Coronary artery (tissue), 2 donors: ENCODE results near the gene DISC1.

Source experiments
- DNase-seq: peaks from one replicate; pipeline ENCODE4 v3.0.0-alpha.2; 2017; ENCODE audit warnings: low spot score
- H3K27ac ChIP-seq, 2 donors: fragments of 200-600 bp; sonication (generic); one replicate each; pipeline ENCODE4 v1.5.1; 2016 to 2019
- H3K4me3 ChIP-seq: fragments of 200-600 bp; sonication (generic); 2 replicates; pipeline ENCODE4 v1.5.1; 2016; ENCODE audit warnings: mild to moderate bottlenecking, moderate library complexity
- TF ChIP-seq, protein P1 (sequence below): fragments of 200-600 bp; sonication (generic); IDR thresholded peaks from one replicate; pipeline ENCODE4 v1.5.1; 2019; ENCODE audit warnings: antibody characterized with exemption

Gene DISC1

GRCh38 chr1:231676487-231676886, 49.9 kb downstream of the DISC1 start:
- Histone ChIP-seq H3K27ac (no peak overlapping the region), H3K4me3 (no peak overlapping the region)
- TF ChIP-seq, protein P1, sequence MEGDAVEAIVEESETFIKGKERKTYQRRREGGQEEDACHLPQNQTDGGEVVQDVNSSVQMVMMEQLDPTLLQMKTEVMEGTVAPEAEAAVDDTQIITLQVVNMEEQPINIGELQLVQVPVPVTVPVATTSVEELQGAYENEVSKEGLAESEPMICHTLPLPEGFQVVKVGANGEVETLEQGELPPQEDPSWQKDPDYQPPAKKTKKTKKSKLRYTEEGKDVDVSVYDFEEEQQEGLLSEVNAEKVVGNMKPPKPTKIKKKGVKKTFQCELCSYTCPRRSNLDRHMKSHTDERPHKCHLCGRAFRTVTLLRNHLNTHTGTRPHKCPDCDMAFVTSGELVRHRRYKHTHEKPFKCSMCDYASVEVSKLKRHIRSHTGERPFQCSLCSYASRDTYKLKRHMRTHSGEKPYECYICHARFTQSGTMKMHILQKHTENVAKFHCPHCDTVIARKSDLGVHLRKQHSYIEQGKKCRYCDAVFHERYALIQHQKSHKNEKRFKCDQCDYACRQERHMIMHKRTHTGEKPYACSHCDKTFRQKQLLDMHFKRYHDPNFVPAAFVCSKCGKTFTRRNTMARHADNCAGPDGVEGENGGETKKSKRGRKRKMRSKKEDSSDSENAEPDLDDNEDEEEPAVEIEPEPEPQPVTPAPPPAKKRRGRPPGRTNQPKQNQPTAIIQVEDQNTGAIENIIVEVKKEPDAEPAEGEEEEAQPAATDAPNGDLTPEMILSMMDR: no peak
- DNase-seq: no peak

DNA sequence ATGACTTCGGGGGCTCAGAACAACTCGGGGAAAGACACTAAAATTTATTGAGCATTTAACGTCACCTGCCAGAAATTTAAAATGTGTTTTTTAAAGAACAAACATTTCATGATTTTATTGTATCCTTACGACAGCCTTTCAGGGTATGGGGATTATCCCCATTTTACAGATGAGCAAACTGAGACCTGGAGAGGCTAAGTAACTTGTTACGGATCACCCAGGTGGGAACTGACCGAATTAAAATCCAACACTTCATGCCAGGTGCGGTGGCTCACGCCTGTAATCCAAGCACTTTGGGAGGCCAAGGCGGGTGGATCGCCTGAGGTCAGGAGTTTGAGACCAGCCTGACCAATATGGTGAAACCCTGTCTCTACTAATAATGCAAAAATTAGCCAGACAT, 50.9 kb downstream of the DISC1 start:
- Histone ChIP-seq H3K4me3 (no peak overlapping the region), H3K27ac (no peak overlapping the region)
- TF ChIP-seq, protein P1: no peak
- DNase-seq: no peak

DNA sequence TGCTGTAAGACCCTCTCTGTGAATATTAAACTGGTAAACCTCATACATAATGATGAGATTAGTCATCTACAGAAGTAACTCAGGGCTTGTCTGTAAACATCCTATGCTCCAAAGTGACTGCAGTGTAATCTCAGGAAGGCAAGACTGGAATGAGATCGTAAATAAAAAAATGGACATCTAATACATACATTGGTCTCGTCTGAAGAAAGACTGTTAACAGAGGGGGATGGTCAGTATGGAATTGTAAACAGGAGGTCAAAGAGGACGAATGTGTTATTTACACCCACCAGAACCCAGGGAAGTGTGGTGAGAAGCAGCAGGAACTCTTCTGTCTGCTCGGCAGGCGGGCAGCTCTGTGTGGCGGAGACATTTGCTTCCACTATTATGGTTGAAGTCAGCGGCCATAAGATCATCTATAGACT, 51.4 kb downstream of the DISC1 start:
- no peak for DNase-seq
- Histone ChIP-seq H3K27ac (no peak overlapping the region), H3K4me3 (no peak overlapping the region)
- TF ChIP-seq, protein P1: no peak

DNA sequence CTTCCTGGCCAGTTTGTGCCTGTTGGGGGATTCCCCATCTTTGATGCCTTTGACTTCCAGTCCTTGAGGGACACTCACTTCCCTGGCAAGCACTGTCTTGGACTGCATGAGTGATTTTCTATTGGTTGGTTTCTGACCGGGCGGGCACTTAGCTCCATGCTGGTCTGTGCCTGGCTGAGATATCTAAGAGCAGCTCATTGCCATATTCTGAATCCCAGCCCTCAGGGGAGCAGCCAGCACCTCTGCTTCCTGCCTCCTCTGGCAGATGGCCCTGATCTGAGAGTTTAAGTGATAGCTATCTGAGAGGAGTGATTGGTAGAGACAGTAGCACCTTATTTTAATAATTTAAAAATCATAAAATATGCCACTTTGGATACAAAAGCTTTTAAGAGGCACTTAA, 52.5 kb downstream of the DISC1 start:
- Histone ChIP-seq H3K27ac (no peak overlapping the region), H3K4me3 (no peak overlapping the region)
- no peak for DNase-seq
- TF ChIP-seq, protein P1: no peak

DNA sequence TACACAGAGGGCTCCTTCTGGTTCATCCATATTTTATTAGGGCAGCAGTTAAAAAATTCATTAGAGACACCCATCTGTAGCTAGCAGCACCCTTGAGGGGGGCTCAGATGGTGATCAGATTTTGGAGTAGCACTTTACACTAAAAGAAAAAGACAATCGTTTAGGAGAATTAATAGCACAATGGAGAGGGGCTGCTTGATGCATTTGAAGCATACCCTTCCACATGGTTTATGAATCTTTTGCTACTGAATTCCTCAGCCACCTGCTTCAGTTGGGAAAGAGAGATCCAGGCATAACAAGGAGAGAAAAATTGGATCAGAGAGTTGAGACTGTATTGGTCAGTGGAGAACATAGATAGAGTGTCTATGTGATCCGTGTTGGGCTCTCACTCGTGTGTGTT, 54.4 kb downstream of the DISC1 start:
- TF ChIP-seq, protein P1: no peak
- no peak overlapping the region for H3K4me3 ChIP-seq
- no peak overlapping the region for H3K27ac ChIP-seq
- no peak for DNase-seq

- Histone ChIP-seq H3K4me3 (no peak overlapping the region), H3K27ac (no peak overlapping the region)
- DNase-seq: no peak
- TF ChIP-seq, protein P1: no peak
Observed at GRCh38 chr1:231682779-231683178, 56.2 kb downstream of the DISC1 start.

GRCh38 chr1:231683439-231684165, 57.0 kb downstream of the DISC1 start:
- H3K27ac ChIP-seq: no peak overlapping the region
- H3K4me3 ChIP-seq: no peak overlapping the region
- no peak for DNase-seq
- TF ChIP-seq, protein P1: no peak
